ENCODE measurements around the gene ST6GALNAC2. TPM values are rescaled to one million over a fixed set of nuclear protein-coding genes. Genes with fewer than 3 reads are reported as not detected.

The ST6GALNAC2 gene
- 0.63 TPM in 1 of 2 replicates, not detected in the other for total RNA-seq (ENCODE audit: low replicate concordance)

DNA sequence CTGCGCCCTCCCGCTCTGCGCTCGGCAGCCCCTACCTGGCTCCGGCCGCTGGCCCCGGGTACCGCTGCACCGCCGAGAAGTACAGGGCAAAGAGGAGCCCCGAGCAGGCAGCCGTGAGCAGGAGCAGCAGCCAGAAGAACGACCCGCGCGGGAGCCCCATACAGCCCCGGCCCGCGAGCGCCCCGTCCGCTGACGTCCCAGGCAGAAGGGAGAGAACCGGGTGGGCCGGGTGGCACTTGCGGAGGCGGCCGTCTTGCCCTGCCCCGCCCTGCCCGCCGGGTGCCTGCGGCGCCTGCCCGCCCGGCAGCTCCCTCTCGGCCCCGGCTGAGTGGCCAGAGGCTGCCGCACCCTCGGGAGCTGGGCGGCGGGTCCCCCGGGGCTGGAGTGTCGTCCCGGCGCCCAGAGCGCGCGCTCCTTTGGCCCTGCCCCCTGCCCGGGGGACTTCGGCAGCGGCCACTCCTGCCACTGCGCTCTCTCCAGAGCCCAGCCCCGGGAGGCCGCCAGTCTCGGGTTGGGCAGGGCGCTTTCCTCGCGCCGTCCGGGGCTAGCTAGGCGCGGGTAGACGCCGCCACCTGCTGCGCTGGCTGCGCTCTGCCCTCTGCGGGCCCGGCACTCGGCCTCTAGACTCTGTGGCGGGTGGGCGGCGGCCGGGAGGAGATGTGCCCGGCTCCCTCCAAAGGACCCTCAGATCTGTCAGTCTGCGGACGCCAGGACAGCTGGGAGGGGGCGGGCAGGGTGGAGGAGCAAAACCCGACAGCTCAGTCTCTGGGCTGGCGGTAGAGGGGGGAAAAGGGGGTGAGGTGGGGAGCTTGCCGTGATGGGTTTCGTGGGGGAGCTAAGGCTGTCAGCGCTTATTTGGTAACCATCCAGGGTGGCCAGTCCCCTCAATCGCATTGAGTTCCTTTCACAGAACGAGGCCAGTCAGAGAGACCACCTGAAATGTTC is at the start of gene ST6GALNAC2:
TSS of gene ST6GALNAC2 (minus strand) at position 212 of the 945 bp plus-strand sequence. CDS start at position 160, 52 bp downstream.
- peak within 1 kb of the TSS; percentile 58 for H3K4me3 ChIP-seq (ENCODE audit: low read depth, low read length)
- no peak for DNase-seq (ENCODE audit: low read depth)
- TF ChIP-seq, protein P1, sequence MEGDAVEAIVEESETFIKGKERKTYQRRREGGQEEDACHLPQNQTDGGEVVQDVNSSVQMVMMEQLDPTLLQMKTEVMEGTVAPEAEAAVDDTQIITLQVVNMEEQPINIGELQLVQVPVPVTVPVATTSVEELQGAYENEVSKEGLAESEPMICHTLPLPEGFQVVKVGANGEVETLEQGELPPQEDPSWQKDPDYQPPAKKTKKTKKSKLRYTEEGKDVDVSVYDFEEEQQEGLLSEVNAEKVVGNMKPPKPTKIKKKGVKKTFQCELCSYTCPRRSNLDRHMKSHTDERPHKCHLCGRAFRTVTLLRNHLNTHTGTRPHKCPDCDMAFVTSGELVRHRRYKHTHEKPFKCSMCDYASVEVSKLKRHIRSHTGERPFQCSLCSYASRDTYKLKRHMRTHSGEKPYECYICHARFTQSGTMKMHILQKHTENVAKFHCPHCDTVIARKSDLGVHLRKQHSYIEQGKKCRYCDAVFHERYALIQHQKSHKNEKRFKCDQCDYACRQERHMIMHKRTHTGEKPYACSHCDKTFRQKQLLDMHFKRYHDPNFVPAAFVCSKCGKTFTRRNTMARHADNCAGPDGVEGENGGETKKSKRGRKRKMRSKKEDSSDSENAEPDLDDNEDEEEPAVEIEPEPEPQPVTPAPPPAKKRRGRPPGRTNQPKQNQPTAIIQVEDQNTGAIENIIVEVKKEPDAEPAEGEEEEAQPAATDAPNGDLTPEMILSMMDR (IDR thresholded peaks at IDR 0.05; ENCODE audit: insufficient read depth, low read length), result peak; percentile 22

DNA sequence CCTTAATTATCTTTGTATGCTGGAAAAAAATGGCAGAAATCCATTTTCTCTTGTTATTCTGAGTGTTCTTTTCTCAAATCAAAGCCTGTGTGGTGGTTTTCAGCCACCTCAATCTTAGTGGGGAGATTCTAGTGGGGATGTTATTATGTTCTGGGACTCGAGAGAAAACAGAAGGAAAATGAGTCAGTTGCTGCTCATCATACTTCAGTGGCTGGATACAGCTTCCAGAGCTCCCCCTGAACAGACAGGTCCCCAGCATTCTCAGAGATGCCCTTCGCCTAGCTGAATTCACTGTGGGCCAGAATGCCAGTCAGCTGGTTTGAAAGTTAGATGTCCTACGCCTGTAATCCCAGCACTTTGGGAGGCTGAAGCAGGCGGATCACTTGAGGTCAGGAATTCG is 49.4 kb upstream of the ST6GALNAC2 start:
- TF ChIP-seq, protein P1 (IDR thresholded peaks at IDR 0.05; ENCODE audit: insufficient read depth, low read length), result no peak
- DNase-seq (ENCODE audit: low read depth), result no peak
- no peak overlapping the region for H3K4me3 ChIP-seq (ENCODE audit: low read depth, low read length)

DNA sequence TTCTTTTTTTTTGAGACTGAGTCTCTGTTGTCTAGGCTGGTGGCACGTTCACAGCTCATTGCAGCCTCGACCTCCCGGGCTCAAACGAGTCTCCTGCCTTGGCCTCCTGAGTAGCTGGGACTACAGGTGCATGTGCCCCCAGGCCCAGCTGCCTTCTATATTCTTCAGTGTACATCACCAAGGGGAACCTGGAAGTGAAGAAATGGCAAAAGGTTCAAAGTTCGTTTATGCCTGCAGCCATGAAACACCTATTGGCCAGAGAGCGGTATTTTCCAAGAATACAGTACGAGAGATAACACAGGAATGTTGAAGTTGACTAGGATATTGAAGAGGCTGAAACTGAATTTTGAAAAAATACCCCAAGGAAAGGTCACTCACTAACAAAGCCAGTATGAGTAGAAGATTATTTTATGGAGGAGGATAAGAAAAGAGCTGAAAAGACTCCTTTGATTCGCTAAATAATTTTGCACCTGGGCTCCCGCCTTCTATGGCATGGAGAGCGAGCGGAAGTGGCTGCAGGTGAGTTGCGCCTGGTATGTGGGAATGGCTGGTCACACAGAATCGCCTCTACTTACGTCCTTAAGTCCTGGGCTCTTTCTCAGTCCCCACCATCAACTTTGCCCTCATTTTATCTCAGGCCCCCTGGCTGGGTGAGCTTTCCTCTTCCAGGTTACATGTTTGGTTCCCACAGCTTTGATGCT is 48.1 kb upstream of the ST6GALNAC2 start:
- H3K4me3 ChIP-seq (ENCODE audit: low read depth, low read length), result no peak overlapping the region
- TF ChIP-seq, protein P1 (IDR thresholded peaks at IDR 0.05; ENCODE audit: insufficient read depth, low read length), result no peak
- DNase-seq (ENCODE audit: low read depth), result no peak

DNA sequence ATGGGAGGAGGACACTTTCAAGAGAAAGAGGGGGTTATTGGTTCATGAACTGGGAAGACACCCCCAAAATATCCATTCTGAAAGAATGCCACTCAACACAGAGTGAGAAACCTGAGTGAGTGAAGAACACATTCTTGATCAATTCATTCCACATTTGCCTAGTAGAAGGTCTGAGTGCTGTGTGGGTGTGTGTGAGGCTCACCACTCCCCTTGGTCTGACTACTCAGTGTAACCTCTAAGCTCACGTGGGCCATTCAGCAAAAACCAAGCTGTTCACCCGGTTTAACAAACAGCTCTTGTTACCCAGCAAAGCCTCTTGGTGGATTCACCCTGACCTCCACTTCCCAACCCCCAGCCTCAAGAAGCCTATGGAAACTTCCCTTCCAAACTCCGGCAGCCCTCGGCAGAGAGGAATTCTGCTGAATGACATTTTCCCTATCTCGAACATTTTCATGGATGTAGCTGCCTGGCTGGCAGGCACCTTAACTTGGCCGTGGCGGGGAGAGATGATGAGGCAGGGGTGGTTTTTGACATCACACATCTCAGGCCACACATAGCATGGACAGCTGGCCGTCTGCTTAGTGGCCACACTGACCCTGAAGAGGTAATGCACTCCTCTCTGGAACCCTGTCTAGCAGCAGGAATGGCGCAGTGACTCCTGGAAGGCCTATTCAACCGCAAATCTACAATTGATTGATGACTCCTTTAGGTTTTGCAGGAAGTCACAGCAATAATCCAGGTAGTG is 46.3 kb upstream of the ST6GALNAC2 start:
- DNase-seq (ENCODE audit: low read depth), result no peak
- TF ChIP-seq, protein P1 (IDR thresholded peaks at IDR 0.05; ENCODE audit: insufficient read depth, low read length), result no peak
- no peak overlapping the region for H3K4me3 ChIP-seq (ENCODE audit: low read depth, low read length)

DNA sequence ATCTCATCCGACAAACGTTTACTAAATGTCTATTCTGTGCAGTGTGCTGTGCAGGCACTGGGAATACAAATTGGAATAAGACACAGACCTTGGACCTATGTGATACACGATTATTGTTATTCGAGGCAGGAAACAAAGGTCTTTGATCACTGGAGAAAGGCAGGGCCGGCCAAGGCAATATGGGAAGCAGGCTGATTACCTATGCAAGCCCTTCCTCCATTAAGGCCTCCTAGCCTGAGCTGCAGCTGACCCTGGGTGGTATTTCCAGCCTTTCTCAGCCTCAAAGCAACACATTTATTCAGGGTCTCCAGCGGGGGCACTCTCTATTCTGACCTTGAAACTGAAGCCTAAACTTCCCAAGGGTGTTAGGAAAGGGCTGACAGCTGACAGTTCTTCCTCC is 44.5 kb upstream of the ST6GALNAC2 start:
- TF ChIP-seq, protein P1 (IDR thresholded peaks at IDR 0.05; ENCODE audit: insufficient read depth, low read length), result no peak
- DNase-seq (ENCODE audit: low read depth), result no peak
- no peak overlapping the region for H3K4me3 ChIP-seq (ENCODE audit: low read depth, low read length)

DNA sequence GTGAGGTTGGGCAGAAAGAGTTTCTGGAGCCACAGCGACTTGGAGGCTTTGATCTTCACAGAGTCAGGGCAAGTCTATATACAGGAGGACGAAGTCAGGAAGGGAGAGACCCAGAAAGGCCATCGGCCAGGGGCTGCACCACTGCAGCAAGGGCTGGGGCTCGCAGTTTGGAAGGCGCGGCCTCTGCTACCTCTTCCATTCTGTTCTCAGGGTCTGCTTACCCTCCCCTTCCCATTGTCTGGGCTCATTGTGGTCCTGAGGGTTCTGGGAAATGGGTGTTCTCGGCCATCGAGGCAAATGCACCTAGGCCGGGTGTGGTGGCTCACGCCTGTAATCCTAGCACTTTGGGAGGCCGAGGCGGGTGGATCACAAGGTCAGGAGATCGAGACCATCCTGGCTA is 41.9 kb upstream of the ST6GALNAC2 start:
- no peak overlapping the region for H3K4me3 ChIP-seq (ENCODE audit: low read depth, low read length)
- TF ChIP-seq, protein P1 (IDR thresholded peaks at IDR 0.05; ENCODE audit: insufficient read depth, low read length), result no peak
- no peak for DNase-seq (ENCODE audit: low read depth)

Data from fibroblast of the aortic adventitia (primary cell).